Activated gamma-delta T cell treated with anti-CD3 and anti-CD28 coated beads, Interleukin-2, amount 50 U/mL, for 16 hours (primary cell): ENCODE results near the gene NAT16.
"Not testable (repeated sequence)": the region's sequence is repeated elsewhere in the genome, so short reads cannot be mapped to it uniquely, and the experiment has no call there.

Experiments used
- DNase-seq: peaks from one replicate; pipeline ENCODE4 v3.0.0-alpha.2; 2020; ENCODE audit warnings: low read depth

NAT16 gene

DNA sequence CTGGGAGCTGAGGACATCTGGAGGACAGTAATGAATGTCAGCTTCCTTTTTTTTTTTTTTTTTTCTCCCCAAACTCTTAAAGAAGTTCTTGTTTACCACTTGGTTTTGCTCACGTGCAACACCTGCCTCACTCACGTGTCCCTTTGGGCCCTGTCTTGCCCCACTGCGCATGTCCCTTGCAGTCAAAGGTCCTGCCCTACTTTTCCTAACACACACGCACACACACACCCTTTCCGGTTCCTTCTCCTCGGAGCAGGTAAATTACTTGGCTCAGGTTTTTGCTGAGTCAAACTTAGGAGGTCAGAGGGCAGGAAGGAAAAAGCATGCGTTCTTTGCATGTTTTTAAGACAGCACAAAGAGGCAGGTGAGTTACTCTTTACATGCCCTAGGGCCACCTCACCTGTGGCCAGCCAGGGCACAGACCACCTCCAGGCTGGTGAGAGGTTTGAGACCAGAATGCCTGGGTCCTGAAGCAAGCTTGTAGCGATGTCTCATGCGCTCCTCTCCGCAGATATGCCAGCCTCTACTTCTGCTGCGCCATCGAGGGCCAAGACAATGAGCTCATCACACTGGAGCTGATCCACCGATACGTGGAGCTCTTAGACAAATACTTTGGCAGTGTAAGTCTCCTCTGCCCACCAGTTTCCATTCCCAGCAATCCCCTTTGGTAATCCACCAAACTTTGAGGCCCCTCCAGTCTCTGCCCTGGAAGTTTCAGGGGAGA, 23.1 kb downstream of the NAT16 start:
- DNase-seq, result no peak

DNA sequence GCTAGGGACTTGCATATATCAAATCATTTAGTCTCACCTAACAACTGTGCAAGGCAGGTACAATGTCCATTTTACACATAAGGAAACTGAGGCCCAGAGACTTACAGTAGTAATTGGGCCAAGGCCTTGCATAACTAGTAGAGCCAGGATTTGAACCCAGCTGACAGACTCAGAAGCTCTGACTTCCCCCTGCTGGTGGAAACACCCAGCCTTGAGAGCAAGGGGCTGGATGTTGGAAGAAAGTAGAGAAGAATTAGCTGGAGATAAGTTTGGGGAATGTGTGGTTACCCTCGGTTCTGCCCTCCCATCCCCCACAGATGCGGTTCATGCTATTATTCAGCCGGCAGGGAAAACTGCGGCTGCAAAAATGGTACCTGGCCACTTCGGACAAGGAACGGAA, 23.8 kb downstream of the NAT16 start:
- DNase-seq, result no peak

DNA sequence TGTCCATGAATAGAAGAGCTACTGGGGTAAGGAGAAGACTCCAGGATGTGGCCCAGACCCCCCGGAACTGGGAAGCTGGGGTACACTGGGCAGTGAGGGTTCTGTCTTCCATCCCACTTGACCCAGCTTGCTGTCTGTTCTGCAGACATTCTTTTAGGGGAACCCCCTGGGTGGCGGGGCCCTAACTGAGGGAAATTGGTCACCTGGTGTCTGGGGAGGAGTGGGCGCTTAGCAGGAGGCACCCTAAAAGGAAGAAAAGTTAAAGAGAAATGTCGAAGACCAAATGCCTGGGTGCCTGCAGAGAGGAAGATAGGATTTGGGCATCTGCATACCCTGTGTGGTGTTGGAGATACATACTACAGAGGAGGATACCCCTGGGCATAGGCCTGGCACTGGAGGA, 24.8 kb downstream of the NAT16 start:
- DNase-seq, result no peak

DNA sequence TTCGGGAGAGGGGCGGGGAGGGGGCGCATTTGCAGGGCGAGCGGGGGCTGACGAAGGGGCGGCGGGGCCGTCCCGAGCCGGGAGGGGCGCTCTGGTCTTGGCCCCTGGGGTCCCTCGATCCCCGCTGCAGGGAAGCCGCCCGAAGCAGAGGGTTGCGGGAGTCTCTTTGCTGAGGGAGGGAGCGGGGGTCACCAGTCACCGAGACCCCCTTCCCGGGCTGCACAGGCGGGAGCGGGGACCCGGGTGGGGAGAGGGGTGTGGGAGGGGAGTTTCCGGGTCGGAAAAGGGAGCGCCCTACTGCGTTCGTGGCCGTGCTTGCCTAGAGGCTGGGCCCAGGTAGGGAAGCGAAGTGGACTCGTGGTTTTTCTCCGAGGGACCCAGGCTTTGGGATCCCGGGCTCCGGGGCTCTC, 25.4 kb downstream of the NAT16 start:
- DNase-seq, result no peak

DNA sequence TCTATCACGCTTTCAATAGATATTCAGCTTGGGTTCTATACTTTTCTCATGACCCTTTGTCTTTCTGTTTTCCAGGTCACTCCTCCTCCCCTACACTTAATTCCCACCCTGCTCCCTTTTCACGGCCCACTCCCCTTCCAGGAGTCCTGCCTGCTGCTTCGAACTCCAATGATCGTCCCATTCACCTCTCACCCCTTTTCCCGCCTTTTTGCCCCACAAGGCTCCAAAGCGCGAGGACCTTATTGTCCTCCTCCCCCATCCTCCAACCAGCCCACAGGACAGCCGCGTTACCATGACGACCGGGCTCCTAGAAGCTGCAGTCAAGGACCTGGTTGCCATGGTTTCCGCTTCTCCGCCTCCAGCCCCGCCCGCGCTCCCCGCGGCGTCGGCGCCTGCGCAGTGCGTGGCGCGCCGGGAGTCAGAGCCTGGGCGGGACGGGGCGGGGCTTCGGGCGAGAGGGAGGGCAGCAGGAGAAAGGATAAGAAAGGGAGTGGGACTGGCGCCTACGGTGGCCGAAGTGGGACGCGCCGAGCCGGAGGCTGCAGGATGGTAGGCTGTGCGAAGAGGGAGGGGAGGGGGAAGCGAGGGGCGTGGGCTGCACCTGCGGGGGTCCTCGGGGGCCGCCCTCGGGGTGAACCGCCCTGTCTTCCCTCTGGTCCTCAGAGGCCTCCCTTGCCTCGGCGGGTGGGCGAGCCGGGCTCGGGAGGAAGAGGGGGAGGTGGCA, 26.0 kb downstream of the NAT16 start, which contains the start of gene AP1S1:
Gene AP1S1, plus strand, starts transcription at position 508 of the 724 bp plus-strand sequence. Its CDS starts 39 bp downstream, at position 547.
- DNase-seq, result peak; percentile 76

DNA sequence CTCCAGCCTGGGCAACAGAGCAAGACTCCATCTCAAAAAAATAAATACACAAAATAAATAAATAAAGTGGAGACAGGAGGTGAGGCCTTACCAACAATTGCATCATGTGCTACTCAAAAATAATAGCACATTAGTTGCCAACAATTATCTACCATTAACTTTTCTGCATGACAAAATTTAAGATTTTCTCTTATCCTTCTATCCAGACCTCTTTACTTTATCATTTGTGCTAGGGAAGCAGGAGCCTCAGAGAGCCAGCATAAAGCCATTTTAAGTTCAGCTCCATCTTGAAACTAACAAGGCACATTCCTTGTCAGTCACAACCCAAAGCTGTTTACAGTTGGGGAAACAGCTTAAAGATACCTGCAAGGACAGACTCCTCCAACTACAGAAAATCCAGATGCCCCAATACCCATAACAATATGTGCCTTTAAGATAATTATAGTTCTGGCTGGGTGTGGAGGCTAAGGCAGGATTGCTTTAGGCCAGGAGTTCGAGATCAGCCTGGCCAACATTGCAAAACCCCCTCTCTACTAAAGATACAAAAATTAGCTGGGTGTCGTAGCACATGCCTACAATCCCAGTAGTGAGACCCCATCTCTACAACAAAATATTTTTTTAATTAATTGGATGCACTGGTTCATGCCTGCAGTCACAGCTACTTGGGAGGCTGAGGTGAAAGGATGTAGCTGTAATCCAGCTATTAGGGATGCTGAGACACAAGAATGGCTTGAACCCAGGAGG, 28.0 kb downstream of the NAT16 start:
- no peak for DNase-seq

- DNase-seq, result no peak
Observed at GRCh38 chr7:101140746-101141382, 39.2 kb downstream of the NAT16 start.

DNA sequence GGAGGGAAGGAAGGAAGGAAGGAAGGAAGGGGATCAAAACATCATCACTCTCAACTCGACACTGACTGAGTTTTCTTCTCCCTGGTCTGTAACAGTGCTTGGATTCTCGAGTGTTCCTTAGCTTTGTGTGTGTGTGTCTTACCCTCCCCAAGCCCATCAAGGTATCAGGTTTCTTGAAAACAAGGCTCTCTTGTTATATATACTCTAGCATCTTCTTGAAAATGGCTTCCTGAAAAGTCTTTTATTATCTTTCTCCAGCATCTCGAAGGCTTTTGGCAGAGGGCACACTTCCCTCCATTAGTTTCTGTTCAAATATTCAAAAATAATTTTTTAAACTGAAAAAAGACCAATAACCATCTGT, 39.8 kb downstream of the NAT16 start:
- no peak for DNase-seq

DNA sequence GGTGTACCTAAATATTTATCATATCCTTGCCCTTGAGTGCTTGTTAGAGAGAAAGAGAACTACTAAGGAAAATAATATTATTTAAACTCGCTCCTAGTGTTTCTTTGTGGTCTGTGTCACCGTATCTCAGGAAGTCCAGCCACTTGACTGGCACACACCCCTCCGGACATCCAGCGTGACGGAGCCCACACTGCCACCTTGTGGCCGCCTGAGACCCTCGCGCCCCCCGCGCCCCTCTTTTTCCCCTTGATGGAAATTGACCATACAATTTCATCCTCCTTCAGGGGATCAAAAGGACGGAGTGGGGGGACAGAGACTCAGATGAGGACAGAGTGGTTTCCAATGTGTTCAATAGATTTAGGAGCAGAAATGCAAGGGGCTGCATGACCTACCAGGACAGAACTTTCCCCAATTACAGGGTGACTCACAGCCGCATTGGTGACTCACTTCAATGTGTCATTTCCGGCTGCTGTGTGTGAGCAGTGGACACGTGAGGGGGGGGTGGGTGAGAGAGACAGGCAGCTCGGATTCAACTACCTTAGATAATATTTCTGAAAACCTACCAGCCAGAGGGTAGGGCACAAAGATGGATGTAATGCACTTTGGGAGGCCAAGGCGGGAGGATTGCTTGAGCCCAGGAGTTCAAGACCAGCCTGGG, 41.8 kb downstream of the NAT16 start:
- DNase-seq, result peak; percentile 82

GRCh38 chr7:101137651-101138212, 42.4 kb downstream of the NAT16 start:
- no peak for DNase-seq

- DNase-seq, result no peak
Observed at GRCh38 chr7:101134399-101134980, 45.6 kb downstream of the NAT16 start.

- no peak for DNase-seq
Observed at GRCh38 chr7:101133621-101134398, 46.3 kb downstream of the NAT16 start.

DNA sequence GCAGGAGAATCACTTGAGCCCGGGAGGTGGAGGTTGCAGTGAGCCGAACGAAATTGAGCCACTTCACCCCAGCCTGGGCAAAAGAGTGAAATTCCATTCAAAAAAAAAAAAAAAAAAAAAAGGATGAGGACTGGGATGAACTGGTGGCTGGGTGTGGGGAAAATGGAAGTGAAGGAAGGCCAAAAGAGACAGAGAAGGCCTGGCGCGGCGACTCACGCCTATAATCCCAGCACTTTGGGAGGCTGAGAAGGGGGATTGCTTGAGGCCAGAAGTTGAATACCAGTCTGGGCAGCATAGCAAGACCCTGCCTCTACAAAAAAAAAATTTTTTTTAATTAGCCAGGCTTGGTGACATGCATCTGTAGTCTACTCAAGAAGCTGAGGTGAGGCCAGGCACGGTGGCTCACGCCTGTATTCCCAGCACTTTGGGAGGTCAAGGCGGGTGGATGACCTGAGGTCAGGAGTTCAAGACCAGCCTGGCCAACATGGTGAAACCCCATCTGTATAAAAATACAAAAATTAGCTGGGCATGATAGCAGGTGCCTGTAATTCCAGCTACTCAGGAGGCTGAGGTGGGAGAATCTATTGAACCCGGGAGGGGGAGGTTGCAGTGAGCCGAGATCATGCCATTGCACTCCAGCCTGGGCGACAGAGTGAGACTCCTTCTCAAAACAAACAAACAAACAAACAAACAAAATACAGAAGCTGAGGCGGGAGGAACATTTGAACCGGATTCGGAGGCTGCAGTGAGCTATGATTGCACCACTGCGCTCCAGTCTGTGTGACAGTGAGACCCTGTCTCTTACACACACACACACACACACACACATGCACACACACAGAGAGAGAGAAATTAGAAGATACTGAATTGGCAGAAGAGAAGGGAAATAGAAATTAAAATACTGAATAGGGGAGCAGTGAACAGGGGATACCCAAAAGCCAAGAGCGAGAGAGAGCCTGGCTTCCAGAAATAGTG, 47.2 kb downstream of the NAT16 start:
- not testable (repeated sequence) for DNase-seq

DNA sequence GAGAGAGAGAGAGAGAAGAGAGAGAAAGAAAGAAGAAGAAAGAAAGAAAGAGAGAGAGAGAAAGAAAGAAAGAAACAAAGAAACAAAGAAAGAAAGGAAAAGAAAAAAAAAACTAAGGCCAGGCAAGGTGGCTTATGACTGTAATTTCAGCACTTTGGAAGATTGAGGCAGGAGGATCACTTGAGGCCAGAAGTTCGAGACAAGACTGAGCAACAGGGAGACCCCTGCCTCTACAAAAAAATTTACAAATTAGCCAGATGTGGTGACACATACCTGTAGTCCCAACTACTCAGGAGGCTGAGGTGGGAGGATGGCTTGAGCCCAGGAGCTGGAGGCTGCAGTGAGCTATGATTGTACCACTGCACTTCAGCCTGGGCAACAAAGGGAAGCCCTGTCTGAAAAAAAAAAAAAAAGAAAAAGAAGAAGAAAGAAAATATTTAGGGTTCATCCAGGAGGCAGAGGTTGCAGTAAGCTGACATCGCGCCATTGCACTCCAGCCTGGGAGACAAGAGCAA, 50.4 kb downstream of the NAT16 start:
- no peak for DNase-seq

GRCh38 chr7:101128040-101128834, 51.9 kb downstream of the NAT16 start:
- DNase-seq, result no peak

DNA sequence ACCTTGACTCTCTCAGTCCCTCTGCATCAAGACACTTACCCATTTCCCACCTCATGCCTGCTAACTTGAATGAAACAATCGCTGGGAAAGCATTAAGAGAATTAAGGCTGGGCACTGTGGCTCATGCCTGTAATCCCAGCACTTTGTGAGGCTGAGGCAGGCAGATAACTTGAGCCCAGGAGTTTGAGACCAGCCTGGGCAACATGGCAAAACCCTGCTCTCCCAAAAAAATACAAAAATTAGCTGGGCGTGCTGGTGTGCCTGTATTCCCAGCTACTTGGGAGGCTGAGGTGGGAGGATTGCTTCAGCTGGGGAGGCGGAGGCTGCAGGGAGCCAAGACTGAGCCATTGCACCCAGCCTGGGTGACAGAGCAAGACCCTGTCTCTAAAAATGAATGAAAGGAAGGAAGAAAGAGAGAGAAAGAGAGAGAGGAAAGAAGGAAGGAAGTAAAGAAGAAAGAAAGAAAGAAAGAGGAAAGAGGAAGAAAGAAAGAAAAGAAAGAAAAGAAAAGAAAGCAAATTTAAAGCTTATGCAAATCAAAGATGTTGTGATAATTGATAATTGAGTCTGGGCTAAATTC, 52.5 kb downstream of the NAT16 start:
- no peak for DNase-seq

DNA sequence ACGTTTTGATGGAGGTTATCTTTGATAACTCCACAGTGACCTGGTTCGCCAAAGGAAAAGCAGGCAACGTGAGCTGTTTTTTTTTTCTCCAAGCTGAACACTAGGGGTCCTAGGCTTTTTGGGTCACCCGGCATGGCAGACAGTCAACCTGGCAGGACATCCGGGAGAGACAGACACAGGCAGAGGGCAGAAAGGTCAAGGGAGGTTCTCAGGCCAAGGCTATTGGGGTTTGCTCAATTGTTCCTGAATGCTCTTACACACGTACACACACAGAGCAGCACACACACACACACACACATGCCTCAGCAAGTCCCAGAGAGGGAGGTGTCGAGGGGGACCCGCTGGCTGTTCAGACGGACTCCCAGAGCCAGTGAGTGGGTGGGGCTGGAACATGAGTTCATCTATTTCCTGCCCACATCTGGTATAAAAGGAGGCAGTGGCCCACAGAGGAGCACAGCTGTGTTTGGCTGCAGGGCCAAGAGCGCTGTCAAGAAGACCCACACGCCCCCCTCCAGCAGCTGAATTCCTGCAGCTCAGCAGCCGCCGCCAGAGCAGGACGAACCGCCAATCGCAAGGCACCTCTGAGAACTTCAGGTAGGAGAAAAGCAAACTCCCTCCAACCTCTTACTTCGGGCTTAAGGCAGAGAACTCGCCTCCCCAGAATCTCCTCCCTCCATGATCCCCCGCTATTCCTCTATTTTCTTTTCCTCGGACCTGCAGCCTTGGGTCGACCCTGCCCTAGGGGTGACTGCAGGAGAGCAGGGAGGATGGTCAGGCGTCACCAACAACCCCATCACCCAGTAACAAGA, 53.2 kb downstream of the NAT16 start, which contains the start of gene SERPINE1:
Gene SERPINE1, plus strand, starts transcription at position 454 of the 809 bp plus-strand sequence. CDS start 1,290 bp downstream, outside the sequence.
- DNase-seq, result peak; percentile 39
